GM06990 (cell line): ENCODE data around the gene MECP2.

Experiments
- DNase-seq: peaks from one replicate; pipeline ENCODE4 v3.0.0-alpha.2; 2011; ENCODE audit not compliant: insufficient read length; ENCODE audit errors: extremely low read depth
- H3K27me3 ChIP-seq: replicated peaks from 2 replicates; pipeline ENCODE4 v1.6.0; 2011; ENCODE audit warnings: low read length; ENCODE audit not compliant: control insufficient read depth, insufficient read depth
- H3K36me3 ChIP-seq: 2 replicates; pipeline ENCODE4 v1.5.1; 2011; ENCODE audit warnings: low read length; ENCODE audit not compliant: control insufficient read depth, insufficient read depth
- H3K4me3 ChIP-seq: replicated peaks from 2 replicates; pipeline ENCODE4 v1.5.1; 2011; ENCODE audit warnings: low read depth, mild to moderate bottlenecking, control low read depth, low read length
- CTCF ChIP-seq: IDR thresholded peaks from 2 replicates; pipeline ENCODE4 v1.5.1; 2011; ENCODE audit warnings: low read length, control low read depth, mild to moderate bottlenecking, inconsistent platforms; ENCODE audit not compliant: insufficient read depth, poor library complexity, severe bottlenecking

Gene MECP2

DNA sequence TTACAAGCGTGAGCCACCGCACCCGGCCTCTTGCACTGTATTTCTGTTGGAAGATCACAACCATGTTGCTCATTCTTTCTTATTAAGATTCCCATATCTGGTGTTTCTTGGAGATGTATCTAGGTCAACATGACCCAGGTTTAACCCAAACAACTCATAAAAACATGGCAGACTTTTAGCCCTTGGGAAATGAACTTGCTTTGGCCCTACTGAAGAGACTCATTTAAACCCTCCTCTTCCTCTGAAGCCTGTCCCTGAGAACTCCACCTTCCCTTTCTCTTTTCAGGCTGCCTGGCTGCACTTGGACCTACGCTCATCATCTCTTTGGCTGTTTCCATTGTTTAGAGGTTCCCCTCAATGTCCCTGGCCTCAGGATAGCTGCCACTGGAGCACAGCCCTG, 23.7 kb upstream of the MECP2 start:
- H3K4me3 ChIP-seq = no peak overlapping the region
- no peaks in the 10 kb centered on the region; the same call in 1 of the 2 replicates for H3K27me3 ChIP-seq

DNA sequence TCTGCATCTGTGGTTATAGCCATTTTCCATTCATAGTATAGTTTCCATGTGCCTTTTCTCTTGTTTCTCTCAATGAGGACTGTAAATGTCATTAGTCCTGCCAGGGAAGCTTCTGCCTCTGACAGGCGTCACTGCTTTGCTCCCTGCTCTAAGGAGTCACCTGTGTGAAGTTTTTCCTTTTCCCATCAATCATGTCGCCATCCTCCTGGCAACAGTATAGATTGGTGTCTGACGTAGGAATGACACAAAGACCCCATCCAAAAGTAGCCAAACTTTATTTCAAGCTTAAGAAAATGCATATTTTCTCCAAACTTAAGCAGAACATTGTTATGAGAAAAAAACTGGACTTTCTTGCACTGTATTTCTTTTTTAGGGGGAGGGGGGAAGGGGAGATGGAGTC, 23.1 kb upstream of the MECP2 start:
- no peaks in the 10 kb centered on the region; the same call in 1 of the 2 replicates for H3K27me3 ChIP-seq
- TF ChIP-seq CTCF = no peak
- no peak overlapping the region for H3K4me3 ChIP-seq
- DNase-seq = no peak
- no peaks in the 10 kb centered on the region for H3K36me3 ChIP-seq

More for the DNA sequence above, 23.7 kb upstream of the MECP2 start:
- H3K36me3 ChIP-seq = no peaks in the 10 kb centered on the region
- DNase-seq = no peak
- no peak for TF ChIP-seq CTCF

DNA sequence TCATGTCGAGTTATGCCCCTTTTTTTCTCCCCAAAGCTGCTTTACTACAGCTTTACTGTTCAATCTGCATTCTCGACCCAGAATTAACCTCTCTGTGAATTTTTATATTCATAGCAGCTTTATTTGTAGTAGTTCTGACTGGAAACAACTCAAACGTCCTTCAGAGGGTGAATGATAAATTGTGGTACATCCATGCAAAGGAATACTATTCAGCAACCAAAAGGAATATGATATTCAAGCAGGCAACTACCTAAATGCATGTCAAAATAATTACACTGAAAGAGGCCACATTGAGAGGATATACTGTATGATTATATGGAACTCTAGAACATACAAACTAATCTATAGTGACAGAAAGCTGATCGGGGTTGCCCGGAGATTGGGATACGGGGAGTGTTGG, 20.0 kb upstream of the MECP2 start:
- DNase-seq = no peak
- Histone ChIP-seq H3K4me3 (no peak overlapping the region), H3K27me3 (no peaks in the 10 kb centered on the region; the same call in 1 of the 2 replicates), H3K36me3 (no peaks in the 10 kb centered on the region)
- no peak for TF ChIP-seq CTCF

GRCh38 chrX:154116426-154117211, 19.1 kb upstream of the MECP2 start:
- no peaks in the 10 kb centered on the region for H3K36me3 ChIP-seq
- H3K4me3 ChIP-seq = no peak overlapping the region
- no peak for DNase-seq
- no peak for TF ChIP-seq CTCF
- no peaks in the 10 kb centered on the region; the same call in 1 of the 2 replicates for H3K27me3 ChIP-seq

GRCh38 chrX:154115750-154116149, 18.2 kb upstream of the MECP2 start:
- Histone ChIP-seq H3K4me3 (no peak overlapping the region), H3K36me3 (no peaks in the 10 kb centered on the region), H3K27me3 (no peaks in the 10 kb centered on the region; the same call in 1 of the 2 replicates)
- DNase-seq = no peak
- TF ChIP-seq CTCF = no peak
